Lower leg skin (tissue), 4 donors: Measurements from ENCODE around the gene TDP2. TPM values are rescaled to one million over a fixed set of nuclear protein-coding genes. Genes with fewer than 3 reads are reported as not detected.
"Not testable (repeated sequence)": the region's sequence is repeated elsewhere in the genome, so short reads cannot be mapped to it uniquely, and the experiment has no call there.

Experiments used
- DNase-seq, 2 donors: peaks; one replicate each; pipeline ENCODE4 v3.0.0-alpha.2; 2019; ENCODE audit warnings: low spot score in 2 of 2
- H3K4me3 ChIP-seq: fragments of 200-600 bp; sonication (generic); 2 replicates; pipeline ENCODE4 v1.5.1; 2017; ENCODE audit warnings: mild to moderate bottlenecking, low read depth; ENCODE audit not compliant: poor library complexity, severe bottlenecking
- CTCF ChIP-seq, 3 donors: fragments of 450-650 bp; IDR thresholded peaks; one replicate each; pipeline ENCODE4 v1.5.1; 2016; ENCODE audit warnings: antibody characterized with exemption in 3 of 3, mild to moderate bottlenecking in 3 of 3, moderate library complexity in 2 of 3
- POLR2A ChIP-seq, 2 donors: fragments of 450-650 bp; IDR thresholded peaks; one replicate each; pipeline ENCODE4 v1.6.1; 2016 to 2017; ENCODE audit warnings: antibody characterized with exemption in 2 of 2, mild to moderate bottlenecking in 1 of 2, moderate library complexity in 1 of 2
- WGBS, 2 donors: methylation state at CpG; one replicate each; pipeline ENCODE4 v1.1.5; 2018; 5-methylcytosine and 5-hydroxymethylcytosine counted together
- intact Hi-C: fragments of 100-400 bp; cut with DNase I; formaldehyde crosslinking; loops from one replicate; pipeline ENCODE4 v1.15.0; 2023; ENCODE audit warnings: low total_unique reads
- total RNA-seq, 4 donors: library from RNA; depleted of rRNA; stranded (reverse); fragments of >200 nt; gene quantifications; one replicate each; pipeline ENCODE4 v1.1.0, GENCODE V29; 2016

The TDP2 gene
- total RNA-seq, 4 donors from 2014 or later = 25.3 to 36.6 (median 26.6) TPM

GRCh38 chr6:24662236-24662635, 4.5 kb downstream of the TDP2 start:
- WGBS, 2 donors = 91 to 96% methylated on average over 10 of the region's 10 CpGs

DNA sequence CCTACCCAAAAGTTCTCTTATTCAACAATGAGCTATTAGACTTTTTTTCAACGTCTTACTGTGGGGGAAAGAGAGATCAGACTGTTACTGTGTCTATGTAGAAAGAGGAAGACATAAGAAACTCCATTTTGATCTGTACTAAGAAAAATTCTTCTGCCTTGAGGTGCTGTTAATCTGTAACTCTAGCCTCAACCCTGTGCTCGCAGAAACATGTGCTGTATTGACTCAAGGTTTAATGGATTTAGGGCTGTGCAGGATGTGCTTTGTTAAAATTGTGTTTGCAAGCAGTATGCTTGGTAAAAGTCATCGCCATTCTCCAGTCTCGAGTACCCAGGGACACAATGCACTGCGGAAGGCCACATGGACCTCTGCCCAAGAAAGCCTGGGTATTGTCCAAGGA, 4.9 kb downstream of the TDP2 start:
- WGBS, 2 donors = 88 to 94% methylated on average over 5 of the region's 5 CpGs
- H3K4me3 ChIP-seq, DNase-seq, intact Hi-C loops: not testable (repeated sequence)

More at GRCh38 chr6:24662236-24662635, 4.5 kb downstream of the TDP2 start:
- no peak for DNase-seq
- TF ChIP-seq CTCF (IDR thresholded peaks at IDR 0.05) = no peak
- H3K4me3 ChIP-seq = no peak overlapping the region
- intact Hi-C loops = no loop called here

GRCh38 chr6:24660105-24660504, 6.6 kb downstream of the TDP2 start:
- DNase-seq = no peak
- 78 to 89% methylated on average over 2 of the region's 2 CpGs for WGBS, 2 donors
- TF ChIP-seq CTCF (IDR thresholded peaks at IDR 0.05) (no peak), POLR2A (IDR thresholded peaks at IDR 0.05) (no peak)
- intact Hi-C loops = no loop called here
- no peak overlapping the region for H3K4me3 ChIP-seq

- no peak overlapping the region for H3K4me3 ChIP-seq
- 51 to 53% methylated on average over 1 of the region's 1 CpG for WGBS, 2 donors
- no peak for DNase-seq
- intact Hi-C loops = no loop called here
- no peak for TF ChIP-seq POLR2A (IDR thresholded peaks at IDR 0.05)
- no peak for TF ChIP-seq CTCF (IDR thresholded peaks at IDR 0.05)
These were observed 7.1 kb downstream of the TDP2 start for GRCh38 chr6:24659561-24659960.

DNA sequence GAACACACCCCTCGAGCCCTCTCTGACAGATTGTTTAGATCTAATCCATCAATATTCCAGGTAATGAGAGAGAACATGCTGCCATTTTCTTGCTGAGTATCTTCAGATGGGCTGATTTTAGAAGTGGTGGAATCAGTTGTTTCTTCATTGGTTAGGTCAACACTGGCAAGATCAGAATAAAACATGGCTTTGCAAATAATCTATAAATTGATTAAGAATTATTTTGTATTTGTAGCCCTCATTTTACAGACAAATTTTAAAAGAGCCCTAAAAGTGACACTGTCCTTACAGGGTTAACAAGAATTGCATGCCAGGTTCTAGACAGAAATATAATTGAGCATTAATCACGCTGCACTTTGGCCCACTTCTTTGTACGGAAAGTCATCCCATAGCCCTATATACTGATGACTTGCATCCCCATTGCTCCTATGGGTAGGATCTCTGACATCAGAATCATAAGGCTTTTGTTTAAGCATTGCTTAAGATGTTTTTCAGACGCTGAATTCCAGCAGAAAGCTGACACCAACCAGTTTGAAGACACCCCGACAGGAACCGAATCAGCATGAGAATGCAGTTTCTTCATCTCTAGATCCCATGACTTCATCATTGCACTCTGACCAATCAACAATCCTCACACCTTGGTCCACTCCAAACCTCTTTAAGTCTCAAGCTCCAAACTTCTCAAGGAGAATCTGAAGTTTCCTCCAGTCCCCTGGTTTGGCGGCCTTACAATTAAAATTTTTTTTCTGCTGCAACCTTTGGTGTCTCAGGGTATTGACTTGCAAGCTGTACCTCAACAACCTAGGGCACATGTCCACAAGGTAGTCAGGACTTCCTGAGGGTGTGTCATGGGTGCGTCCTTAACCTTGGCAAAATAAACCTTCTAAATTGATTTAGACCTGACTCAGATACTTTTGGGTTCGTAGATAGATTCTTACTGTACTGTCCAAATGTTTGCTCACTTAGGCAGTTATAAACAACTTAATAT, 7.8 kb downstream of the TDP2 start:
- H3K4me3 ChIP-seq = no peak overlapping the region
- DNase-seq = no peak
- TF ChIP-seq CTCF (IDR thresholded peaks at IDR 0.05) (no peak), POLR2A (IDR thresholded peaks at IDR 0.05) (no peak)
- intact Hi-C loops = no loop called here
- 56 to 71% methylated on average over 9 of the region's 9 CpGs for WGBS, 2 donors

DNA sequence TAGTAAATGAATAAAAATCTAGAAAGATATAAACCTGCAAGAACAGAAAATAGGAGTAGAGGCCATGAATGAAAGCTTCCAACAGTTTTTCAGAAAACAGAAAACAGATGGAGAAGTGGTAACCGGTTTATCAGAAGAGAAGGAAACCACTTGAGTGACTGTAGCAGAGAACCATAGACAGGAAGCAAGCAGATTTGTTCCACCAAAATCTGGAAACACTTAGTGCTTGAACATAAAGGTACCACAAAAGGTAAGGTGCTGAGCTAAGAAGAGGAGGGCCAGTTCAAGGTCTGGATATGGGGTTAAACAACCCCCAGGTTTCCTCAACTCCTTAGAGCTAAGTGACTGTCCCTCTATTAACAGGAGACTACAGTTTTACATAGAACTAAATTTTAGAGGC, 11.5 kb downstream of the TDP2 start:
- 55 to 87% methylated on average over 1 of the region's 1 CpG for WGBS, 2 donors
- intact Hi-C loops = no loop called here

More for the DNA sequence above, 11.5 kb downstream of the TDP2 start:
- H3K4me3 ChIP-seq = no peak overlapping the region
- no peak for DNase-seq
- TF ChIP-seq POLR2A (IDR thresholded peaks at IDR 0.05) = no peak
- TF ChIP-seq CTCF (IDR thresholded peaks at IDR 0.05) = no peak
